ENCODE data around the gene CNIH4. TPM values are rescaled to one million over a fixed set of nuclear protein-coding genes. Genes with fewer than 3 reads are reported as not detected.
"Not testable (repeated sequence)": the region's sequence is repeated elsewhere in the genome, so short reads cannot be mapped to it uniquely, and the experiment has no call there.

CNIH4 gene
- total and polyA plus RNA-seq, 2 donors, result 29.3 to 44.6 TPM

DNA sequence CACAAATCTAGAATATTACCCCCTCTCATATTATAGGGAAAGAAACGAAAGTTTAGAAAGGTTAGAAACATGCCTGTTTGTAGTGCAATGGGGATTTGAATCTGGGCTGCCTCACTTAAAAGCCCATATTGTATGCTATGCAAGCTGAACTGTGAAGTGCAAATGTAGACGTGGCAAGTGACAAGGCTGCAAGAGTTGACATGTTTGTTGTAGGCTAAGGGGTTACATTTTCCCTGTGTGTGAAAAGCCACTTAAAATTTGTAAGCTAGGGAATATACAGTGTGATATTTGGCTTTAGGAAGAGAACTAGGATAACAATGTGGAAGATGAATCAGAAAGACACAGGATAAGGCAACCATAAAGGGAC, 48.9 kb downstream of the CNIH4 start:
- Histone ChIP-seq H3K27me3 (ENCODE audit: control insufficient read depth in 2 of 2, insufficient read depth in 1 of 2, low read length in 1 of 2) (no peaks in the 10 kb centered on the region), H3K4me3 (ENCODE audit: low read length in 2 of 2) (no peak overlapping the region), H3K36me3 (ENCODE audit: control insufficient read depth in 2 of 2, insufficient read depth in 2 of 2, low read length in 1 of 2) (peaks cover 23 to 72% of the 10 kb centered on the region in 2 donors), H3K27ac (ENCODE audit: low read depth in 1 of 2, low read length in 1 of 2) (no peak overlapping the region), H3K4me1 (ENCODE audit: control insufficient read depth in 2 of 2, insufficient read depth in 2 of 2, low read length in 2 of 2) (no peaks in the 10 kb centered on the region), H3K9me3 (ENCODE audit: control insufficient read depth in 2 of 2, insufficient read depth in 1 of 2, low read length in 1 of 2) (no peaks in the 10 kb centered on the region)
- WGBS, result 95% methylated on average over 2 of the region's 2 CpGs
- no peak for DNase-seq (ENCODE audit: low read depth in 6 of 9, low spot score in 9 of 9)

DNA sequence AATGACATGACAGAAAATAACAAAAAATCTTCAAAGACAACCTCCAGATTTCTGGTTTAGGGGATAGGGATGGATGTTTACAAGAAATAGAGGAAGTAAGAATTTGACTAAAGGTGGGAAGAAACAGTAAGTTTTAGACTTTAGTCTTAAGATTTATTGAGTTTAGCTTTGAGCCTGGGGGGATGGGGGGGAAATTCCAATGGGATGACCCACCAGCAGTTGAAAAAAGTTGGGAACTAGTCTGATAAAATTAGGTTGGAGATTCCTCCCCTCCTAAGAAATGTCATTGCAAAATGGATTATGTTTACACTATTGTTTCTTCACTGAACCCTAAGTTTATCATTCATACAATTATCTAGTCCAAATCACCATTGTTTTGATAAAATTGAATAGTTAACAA, 49.5 kb downstream of the CNIH4 start:
- no peaks in the 10 kb centered on the region for H3K27me3 ChIP-seq (ENCODE audit: control insufficient read depth in 2 of 2, insufficient read depth in 1 of 2, low read length in 1 of 2)
- no peak overlapping the region for H3K27ac ChIP-seq (ENCODE audit: low read depth in 1 of 2, low read length in 1 of 2)
- H3K4me3 ChIP-seq (ENCODE audit: low read length in 2 of 2), result no peak overlapping the region
- peaks cover 28 to 71% of the 10 kb centered on the region in 2 donors for H3K36me3 ChIP-seq (ENCODE audit: control insufficient read depth in 2 of 2, insufficient read depth in 2 of 2, low read length in 1 of 2)
- H3K9me3 ChIP-seq (ENCODE audit: control insufficient read depth in 2 of 2, insufficient read depth in 1 of 2, low read length in 1 of 2), result no peaks in the 10 kb centered on the region
- no peaks in the 10 kb centered on the region for H3K4me1 ChIP-seq (ENCODE audit: control insufficient read depth in 2 of 2, insufficient read depth in 2 of 2, low read length in 2 of 2)
- DNase-seq (ENCODE audit: low read depth in 6 of 9, low spot score in 9 of 9), result no peak

GRCh38 chr1:224407571-224408293, 51.1 kb downstream of the CNIH4 start:
- Histone ChIP-seq H3K27me3 (ENCODE audit: control insufficient read depth in 2 of 2, insufficient read depth in 1 of 2, low read length in 1 of 2) (no peaks in the 10 kb centered on the region), H3K4me1 (ENCODE audit: control insufficient read depth in 2 of 2, insufficient read depth in 2 of 2, low read length in 2 of 2) (no peaks in the 10 kb centered on the region), H3K36me3 (ENCODE audit: control insufficient read depth in 2 of 2, insufficient read depth in 2 of 2, low read length in 1 of 2) (peaks cover 33 to 77% of the 10 kb centered on the region in 2 donors), H3K4me3 (ENCODE audit: low read length in 2 of 2) (no peak overlapping the region), H3K27ac (ENCODE audit: low read depth in 1 of 2, low read length in 1 of 2) (no peak overlapping the region), H3K9me3 (ENCODE audit: control insufficient read depth in 2 of 2, insufficient read depth in 1 of 2, low read length in 1 of 2) (no peaks in the 10 kb centered on the region)
- WGBS, result 96% methylated on average over 7 of the region's 7 CpGs
- DNase-seq (ENCODE audit: low read depth in 6 of 9, low spot score in 9 of 9), result no peak

DNA sequence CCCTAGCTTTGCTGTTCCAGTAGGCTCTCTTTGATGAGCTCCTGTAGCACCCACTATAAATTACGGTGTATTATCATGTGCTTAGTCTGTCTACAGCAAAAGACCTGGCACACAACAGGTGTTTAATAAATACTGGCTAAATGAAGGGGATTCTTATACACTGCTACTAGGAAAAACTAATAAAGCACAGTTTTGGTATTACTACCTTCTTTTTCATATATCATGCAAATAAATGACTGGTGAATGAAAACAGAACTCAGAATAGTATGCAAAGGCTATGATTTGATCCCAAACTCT, 51.6 kb downstream of the CNIH4 start:
- DNase-seq (ENCODE audit: low read depth in 6 of 9, low spot score in 9 of 9), result no peak
- peaks cover 30 to 76% of the 10 kb centered on the region in 2 donors for H3K36me3 ChIP-seq (ENCODE audit: control insufficient read depth in 2 of 2, insufficient read depth in 2 of 2, low read length in 1 of 2)
- no peak overlapping the region for H3K27ac ChIP-seq (ENCODE audit: low read depth in 1 of 2, low read length in 1 of 2)
- H3K4me3 ChIP-seq (ENCODE audit: low read length in 2 of 2), result no peak overlapping the region
- H3K9me3 ChIP-seq (ENCODE audit: control insufficient read depth in 2 of 2, insufficient read depth in 1 of 2, low read length in 1 of 2), result no peaks in the 10 kb centered on the region
- WGBS, result 98% methylated on average over 1 of the region's 1 CpG
- H3K4me1 ChIP-seq (ENCODE audit: control insufficient read depth in 2 of 2, insufficient read depth in 2 of 2, low read length in 2 of 2), result no peaks in the 10 kb centered on the region
- H3K27me3 ChIP-seq (ENCODE audit: control insufficient read depth in 2 of 2, insufficient read depth in 1 of 2, low read length in 1 of 2), result no peaks in the 10 kb centered on the region

DNA sequence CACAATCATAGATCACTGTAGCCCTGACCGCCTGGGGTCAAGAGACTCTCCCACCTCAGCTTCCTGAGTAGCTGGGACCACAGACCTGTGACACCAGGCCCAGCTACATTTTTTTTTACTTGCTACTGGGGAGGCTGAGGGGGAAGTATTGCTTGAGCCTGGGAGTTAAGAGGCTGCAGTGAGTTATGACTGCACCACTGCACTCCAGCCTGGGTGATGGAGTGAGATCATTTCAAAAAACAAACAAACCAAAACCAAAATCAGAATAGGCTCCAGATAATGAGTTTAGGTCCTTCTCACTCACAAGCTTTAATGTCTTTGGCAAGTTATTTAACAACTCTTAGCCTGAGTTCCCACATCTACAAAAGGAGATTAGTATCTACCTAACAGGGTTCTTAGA, 55.1 kb downstream of the CNIH4 start:
- Histone ChIP-seq H3K36me3 (ENCODE audit: control insufficient read depth in 2 of 2, insufficient read depth in 2 of 2, low read length in 1 of 2) (peaks cover 33 to 64% of the 10 kb centered on the region in 2 donors), H3K27me3 (ENCODE audit: control insufficient read depth in 2 of 2, insufficient read depth in 1 of 2, low read length in 1 of 2) (no peaks in the 10 kb centered on the region), H3K4me1 (ENCODE audit: control insufficient read depth in 2 of 2, insufficient read depth in 2 of 2, low read length in 2 of 2) (no peaks in the 10 kb centered on the region), H3K4me3 (ENCODE audit: low read length in 2 of 2) (no peak overlapping the region), H3K9me3 (ENCODE audit: control insufficient read depth in 2 of 2, insufficient read depth in 1 of 2, low read length in 1 of 2) (no peaks in the 10 kb centered on the region), H3K27ac (ENCODE audit: low read depth in 1 of 2, low read length in 1 of 2) (no peak overlapping the region)
- DNase-seq (ENCODE audit: low read depth in 6 of 9, low spot score in 9 of 9), result no peak
- 93% methylated on average over 1 of the region's 1 CpG for WGBS

DNA sequence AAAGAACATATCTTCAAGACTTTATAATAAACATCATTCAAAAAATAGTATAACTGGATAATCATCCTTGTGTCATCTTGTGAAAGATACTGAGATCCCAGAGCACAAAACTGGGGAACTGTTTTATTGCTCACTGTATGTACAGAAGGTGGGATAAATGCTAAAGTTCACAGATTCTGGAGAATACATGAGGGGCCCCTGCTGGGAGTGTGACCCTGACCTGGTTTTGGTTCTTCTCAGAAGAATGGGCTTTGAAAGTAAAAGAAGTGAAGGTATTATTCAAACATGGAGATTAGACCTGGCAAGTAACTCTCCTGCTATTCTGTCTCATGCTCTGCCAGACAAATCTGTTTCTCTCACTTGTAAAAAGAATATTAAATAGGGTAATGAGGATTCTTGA, 63.4 kb downstream of the CNIH4 start:
- Histone ChIP-seq H3K27ac (ENCODE audit: low read depth in 1 of 2, low read length in 1 of 2) (no peak overlapping the region), H3K9me3 (ENCODE audit: control insufficient read depth in 2 of 2, insufficient read depth in 1 of 2, low read length in 1 of 2) (no peaks in the 10 kb centered on the region), H3K4me3 (ENCODE audit: low read length in 2 of 2) (no peak overlapping the region), H3K36me3 (ENCODE audit: control insufficient read depth in 2 of 2, insufficient read depth in 2 of 2, low read length in 1 of 2) (peaks cover 44 to 82% of the 10 kb centered on the region in 2 donors), H3K27me3 (ENCODE audit: control insufficient read depth in 2 of 2, insufficient read depth in 1 of 2, low read length in 1 of 2) (no peaks in the 10 kb centered on the region), H3K4me1 (ENCODE audit: control insufficient read depth in 2 of 2, insufficient read depth in 2 of 2, low read length in 2 of 2) (no peaks in the 10 kb centered on the region)
- no peak for DNase-seq (ENCODE audit: low read depth in 6 of 9, low spot score in 9 of 9)

DNA sequence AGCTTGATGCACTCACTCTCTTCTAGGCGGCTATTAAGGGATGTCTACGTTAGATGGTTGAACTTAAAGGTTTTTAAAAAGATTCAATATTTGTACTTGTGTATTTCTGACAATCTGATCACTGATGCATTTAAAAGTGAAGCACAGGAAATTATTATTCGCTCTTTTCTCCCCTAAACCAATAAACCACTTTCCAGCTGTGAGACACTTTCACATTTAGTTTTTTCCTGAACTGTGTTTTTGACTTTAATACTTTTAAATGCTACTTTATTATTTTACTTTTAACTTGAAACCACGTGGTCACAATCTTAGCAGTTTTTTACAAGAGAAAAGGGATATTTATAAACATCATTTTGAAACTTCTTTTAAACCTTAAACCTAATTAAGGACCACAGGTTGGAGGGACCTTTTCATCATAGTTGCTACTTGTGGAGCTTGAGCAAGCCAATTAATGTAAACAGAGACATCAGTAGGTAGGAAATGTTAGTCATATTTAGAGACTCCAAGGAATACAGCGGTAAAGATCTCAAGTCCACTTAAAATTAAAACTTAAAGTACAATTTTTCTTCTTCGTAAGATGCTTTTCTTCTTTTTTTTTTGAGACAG, 68.7 kb downstream of the CNIH4 start:
- H3K27me3 ChIP-seq (ENCODE audit: control insufficient read depth in 2 of 2, insufficient read depth in 1 of 2, low read length in 1 of 2), result no peaks in the 10 kb centered on the region
- H3K36me3 ChIP-seq (ENCODE audit: control insufficient read depth in 2 of 2, insufficient read depth in 2 of 2, low read length in 1 of 2), result peaks cover 31 to 66% of the 10 kb centered on the region in 2 donors
- no peak for DNase-seq (ENCODE audit: low read depth in 6 of 9, low spot score in 9 of 9)
- 94% methylated on average over 6 of the region's 6 CpGs for WGBS
- no peak overlapping the region for H3K4me3 ChIP-seq (ENCODE audit: low read length in 2 of 2)
- peaks cover 0 to under 1% of the 10 kb centered on the region in 2 donors for H3K4me1 ChIP-seq (ENCODE audit: control insufficient read depth in 2 of 2, insufficient read depth in 2 of 2, low read length in 2 of 2)
- no peaks in the 10 kb centered on the region for H3K9me3 ChIP-seq (ENCODE audit: control insufficient read depth in 2 of 2, insufficient read depth in 1 of 2, low read length in 1 of 2)
- H3K27ac ChIP-seq (ENCODE audit: low read depth in 1 of 2, low read length in 1 of 2), result no peak overlapping the region

DNA sequence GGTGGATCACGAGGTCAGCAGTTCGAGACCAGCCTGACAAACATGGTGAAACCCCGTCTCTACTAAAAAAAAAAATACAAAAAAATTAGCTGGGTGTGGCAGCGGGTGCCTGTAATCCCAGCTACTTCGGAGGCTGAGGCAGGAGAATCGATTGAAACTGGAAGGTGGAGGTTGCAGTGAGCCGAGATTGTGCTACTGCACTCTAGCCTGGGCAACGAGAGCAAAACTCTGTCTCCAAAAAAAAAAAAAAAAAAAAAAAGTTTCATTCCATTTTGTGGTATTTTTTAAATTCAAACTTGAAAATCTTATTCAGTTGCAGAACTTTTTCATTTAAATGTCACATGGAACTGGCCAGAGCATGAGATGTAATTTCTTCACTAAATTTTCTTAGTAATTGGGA, 70.2 kb downstream of the CNIH4 start:
- DNase-seq (ENCODE audit: low read depth in 6 of 9, low spot score in 9 of 9); H3K27me3 ChIP-seq (ENCODE audit: control insufficient read depth in 2 of 2, insufficient read depth in 1 of 2, low read length in 1 of 2); H3K27ac ChIP-seq (ENCODE audit: low read depth in 1 of 2, low read length in 1 of 2); H3K4me3 ChIP-seq (ENCODE audit: low read length in 2 of 2); H3K9me3 ChIP-seq (ENCODE audit: control insufficient read depth in 2 of 2, insufficient read depth in 1 of 2, low read length in 1 of 2); H3K4me1 ChIP-seq (ENCODE audit: control insufficient read depth in 2 of 2, insufficient read depth in 2 of 2, low read length in 2 of 2): not testable (repeated sequence)
- peaks cover 24 to 60% of the 10 kb centered on the region in 2 donors for H3K36me3 ChIP-seq (ENCODE audit: control insufficient read depth in 2 of 2, insufficient read depth in 2 of 2, low read length in 1 of 2)
- WGBS, result 94% methylated on average over 8 of the region's 8 CpGs

DNA sequence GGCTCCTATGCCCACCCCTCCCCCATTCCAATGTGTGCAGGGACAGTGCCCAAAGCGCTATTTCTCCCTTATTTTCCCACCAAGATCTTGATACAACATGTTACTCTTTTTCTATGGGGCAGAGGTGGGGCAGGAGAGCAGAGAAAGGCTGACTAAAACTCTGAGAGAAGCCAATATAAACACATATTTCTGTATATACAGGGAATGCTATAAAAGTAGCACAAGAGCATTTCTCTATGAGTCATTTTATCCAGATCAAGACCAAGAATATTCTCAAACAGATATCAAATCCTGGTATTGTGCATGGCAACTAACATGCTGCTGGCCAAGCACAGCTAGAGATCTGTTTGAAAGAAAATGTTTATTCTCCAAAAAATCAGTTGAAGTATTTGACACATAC, 70.7 kb downstream of the CNIH4 start:
- peaks cover 7 to 8% of the 10 kb centered on the region in 2 donors for H3K4me1 ChIP-seq (ENCODE audit: control insufficient read depth in 2 of 2, insufficient read depth in 2 of 2, low read length in 2 of 2)
- no peak overlapping the region for H3K4me3 ChIP-seq (ENCODE audit: low read length in 2 of 2)
- no peaks in the 10 kb centered on the region for H3K27me3 ChIP-seq (ENCODE audit: control insufficient read depth in 2 of 2, insufficient read depth in 1 of 2, low read length in 1 of 2)
- WGBS, result 98% methylated on average over 1 of the region's 1 CpG
- H3K27ac ChIP-seq (ENCODE audit: low read depth in 1 of 2, low read length in 1 of 2), result no peak overlapping the region
- no peaks in the 10 kb centered on the region for H3K9me3 ChIP-seq (ENCODE audit: control insufficient read depth in 2 of 2, insufficient read depth in 1 of 2, low read length in 1 of 2)
- peaks cover 20 to 55% of the 10 kb centered on the region in 2 donors for H3K36me3 ChIP-seq (ENCODE audit: control insufficient read depth in 2 of 2, insufficient read depth in 2 of 2, low read length in 1 of 2)
- DNase-seq (ENCODE audit: low read depth in 6 of 9, low spot score in 9 of 9), result no peak
